ENCODE measurements around the gene HES6.
"Not testable (repeated sequence)": the region's sequence is repeated elsewhere in the genome, so short reads cannot be mapped to it uniquely, and the experiment has no call there.

The HES6 gene

GRCh38 chr2:238273433-238273832 lies 33.6 kb upstream of the HES6 start:
- DNase-seq (ENCODE audit: low read depth, low spot score), result not testable (repeated sequence)

GRCh38 chr2:238272156-238272555 lies 32.3 kb upstream of the HES6 start:
- DNase-seq (ENCODE audit: low read depth, low spot score), result no peak

GRCh38 chr2:238271686-238272085 lies 31.8 kb upstream of the HES6 start:
- not testable (repeated sequence) for DNase-seq (ENCODE audit: low read depth, low spot score)

GRCh38 chr2:238271061-238271554 lies 31.3 kb upstream of the HES6 start:
- DNase-seq (ENCODE audit: low read depth, low spot score), result no peak

GRCh38 chr2:238270606-238271005 lies 30.8 kb upstream of the HES6 start:
- DNase-seq (ENCODE audit: low read depth, low spot score), result no peak

- no peak for DNase-seq (ENCODE audit: low read depth, low spot score)
Observed at GRCh38 chr2:238269741-238270140, 29.9 kb upstream of the HES6 start.

- DNase-seq (ENCODE audit: low read depth, low spot score), result no peak
Observed at GRCh38 chr2:238267884-238268680, 28.2 kb upstream of the HES6 start.

GRCh38 chr2:238267341-238267710 lies 27.5 kb upstream of the HES6 start:
- DNase-seq (ENCODE audit: low read depth, low spot score), result no peak

- no peak for DNase-seq (ENCODE audit: low read depth, low spot score)
Observed at GRCh38 chr2:238265605-238266004, 25.8 kb upstream of the HES6 start.

- no peak for DNase-seq (ENCODE audit: low read depth, low spot score)
Observed at GRCh38 chr2:238264072-238264460, 24.2 kb upstream of the HES6 start.

GRCh38 chr2:238263204-238264071 lies 23.6 kb upstream of the HES6 start:
- no peak for DNase-seq (ENCODE audit: low read depth, low spot score)

GRCh38 chr2:238262496-238263122 lies 22.8 kb upstream of the HES6 start:
- no peak for DNase-seq (ENCODE audit: low read depth, low spot score)

- no peak for DNase-seq (ENCODE audit: low read depth, low spot score)
Observed at GRCh38 chr2:238261718-238262375, 22.0 kb upstream of the HES6 start.

GRCh38 chr2:238260883-238261282 lies 21.0 kb upstream of the HES6 start:
- DNase-seq (ENCODE audit: low read depth, low spot score), result no peak

- no peak for DNase-seq (ENCODE audit: low read depth, low spot score)
Observed at GRCh38 chr2:238259061-238260020, 19.5 kb upstream of the HES6 start.

GRCh38 chr2:238257786-238258700 lies 18.2 kb upstream of the HES6 start:
- DNase-seq (ENCODE audit: low read depth, low spot score), result no peak

GRCh38 chr2:238256594-238257104 lies 16.8 kb upstream of the HES6 start:
- no peak for DNase-seq (ENCODE audit: low read depth, low spot score)

GRCh38 chr2:238256111-238256510 lies 16.3 kb upstream of the HES6 start:
- DNase-seq (ENCODE audit: low read depth, low spot score), result no peak

- no peak for DNase-seq (ENCODE audit: low read depth, low spot score)
Observed at GRCh38 chr2:238255636-238256035, 15.8 kb upstream of the HES6 start.

Measured in iPS DF 19.7 (cell line).